B cell (primary cell): ENCODE results near the gene ZNF521.

Experiments used
- CTCF ChIP-seq: fragments of 200-600 bp; IDR thresholded peaks from one replicate; pipeline ENCODE4 v1.8.0; 2022; ENCODE audit warnings: antibody characterized with exemption, mild to moderate bottlenecking
- EZH2 ChIP-seq: IDR thresholded peaks from 2 replicates; pipeline ENCODE4 v1.6.1; 2012; ENCODE audit warnings: borderline replicate concordance, low read depth, mild to moderate bottlenecking, moderate library complexity, low read length; ENCODE audit not compliant: insufficient read depth, poor library complexity, severe bottlenecking

- TF ChIP-seq CTCF (no peak), EZH2 (no peak)
Observed at GRCh38 chr18:25225151-25225550, 126.8 kb downstream of the ZNF521 start.
